A673 (cell line): ENCODE data around the gene TEX48. TPM values are rescaled to one million over a fixed set of nuclear protein-coding genes. Genes with fewer than 3 reads are reported as not detected.

ENCODE experiments used
- BruUV-seq: library from RNA; stranded (reverse); fragments of 400-500 nt; replicated peaks from 2 replicates; lab custom pipeline; 2021; lab: Mats Ljungman, UMichigan
- CTCF ChIA-PET: fragments of 300-600 bp; sonication (Branson Sonifier 250); formaldehyde crosslinking; loops from one replicate; lab custom pipeline; 2022; ENCODE audit warnings: antibody characterized with exemption; lab: Charles Lee
- POLR2A ChIA-PET: fragments of 300-600 bp; sonication (Branson Sonifier 250); formaldehyde crosslinking; loops from one replicate; lab custom pipeline; 2022; ENCODE audit warnings: antibody characterized with exemption; ENCODE audit not compliant: low non-redundant PET; lab: Charles Lee
- DNase-seq: peaks from one replicate; pipeline ENCODE4 v3.0.0-alpha.2; 2015; ENCODE audit warnings: low spot score
- H3K27ac ChIP-seq: fragments of 200-600 bp; sonication (generic); 2 replicates; pipeline ENCODE4 v1.5.1; 2016; ENCODE audit warnings: mixed run types, low read depth, mild to moderate bottlenecking, mixed read lengths, antibody characterized with exemption, low read length; ENCODE audit not compliant: poor library complexity, severe bottlenecking
- H3K27me3 ChIP-seq: fragments of 200-600 bp; sonication (generic); replicated peaks from 2 replicates; pipeline ENCODE4 v1.6.1; 2017; ENCODE audit warnings: mixed run types, low read depth, mild to moderate bottlenecking, mixed read lengths, antibody characterized with exemption, low read length; ENCODE audit not compliant: insufficient read depth, poor library complexity
- H3K36me3 ChIP-seq: fragments of 200-600 bp; sonication (generic); 2 replicates; pipeline ENCODE4 v1.6.1; 2016; ENCODE audit warnings: mixed run types, mild to moderate bottlenecking, mixed read lengths, antibody characterized with exemption, low read length; ENCODE audit not compliant: insufficient read depth, poor library complexity, severe bottlenecking
- H3K4me1 ChIP-seq: fragments of 200-600 bp; sonication (generic); 2 replicates; pipeline ENCODE4 v1.6.1; 2017; ENCODE audit warnings: mixed run types, mild to moderate bottlenecking, mixed read lengths, antibody characterized with exemption, low read length; ENCODE audit not compliant: insufficient read depth, poor library complexity, severe bottlenecking
- H3K4me3 ChIP-seq: fragments of 200-600 bp; sonication (generic); 2 replicates; pipeline ENCODE4 v1.5.1; 2016; ENCODE audit warnings: low read depth, mixed run types, mild to moderate bottlenecking, mixed read lengths, low read length; ENCODE audit not compliant: poor library complexity, severe bottlenecking
- H3K9me3 ChIP-seq: fragments of 200-600 bp; sonication (generic); 2 replicates; pipeline ENCODE4 v1.6.1; 2016; ENCODE audit warnings: mixed run types, low read depth, mild to moderate bottlenecking, mixed read lengths, antibody characterized with exemption, low read length; ENCODE audit not compliant: poor library complexity, severe bottlenecking
- EZH2 ChIP-seq: fragments of 200-600 bp; sonication (generic); IDR thresholded peaks from 2 replicates; pipeline ENCODE4 v1.6.1; 2017; ENCODE audit warnings: borderline replicate concordance, low read depth, mild to moderate bottlenecking, mixed read lengths, antibody characterized with exemption, low read length; ENCODE audit not compliant: poor library complexity, severe bottlenecking
- intact Hi-C: fragments of 100-400 bp; cut with micrococcal nuclease; formaldehyde crosslinking; loops from one replicate; pipeline ENCODE4 v1.10.0; 2022; ENCODE audit not compliant: unreplicated experiment
- total RNA-seq: library from RNA; stranded (reverse); gene quantifications from 2 replicates; pipeline ENCODE4 v1.2.3, GENCODE V29; 2021
- TF ChIP-seq, protein P1 (sequence below): fragments of 300-800, 200-600 bp; sonication (generic); conservative IDR thresholded peaks from 2 replicates; pipeline ENCODE4 v1.5.1; 2017; ENCODE audit warnings: low read depth, mild to moderate bottlenecking, antibody characterized with exemption, low read length, moderate library complexity, mixed read lengths

The TEX48 gene
- total RNA-seq, 1 experiment from 2014 or later: not detected

DNA sequence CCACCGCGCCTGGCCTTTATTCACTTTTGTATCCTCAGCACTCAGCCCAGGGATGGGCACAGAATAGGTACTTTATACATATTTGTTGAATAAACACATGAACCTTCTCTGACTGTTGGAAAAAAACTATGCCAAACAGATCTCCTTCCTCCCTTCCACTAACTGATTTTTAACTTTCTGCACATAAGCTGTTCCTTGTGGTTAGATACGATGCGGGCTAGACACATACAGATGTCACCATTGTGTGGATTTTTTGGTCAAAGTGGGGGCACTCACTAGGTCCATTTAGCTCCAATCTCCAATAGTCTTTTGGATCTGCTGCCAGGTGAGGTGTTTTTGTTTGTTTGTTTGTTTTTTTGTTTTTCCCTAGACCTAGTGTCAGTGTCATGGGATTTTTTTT is 5.1 kb downstream of the TEX48 start:
- no peak for TF ChIP-seq EZH2
- TF ChIP-seq, protein P1, sequence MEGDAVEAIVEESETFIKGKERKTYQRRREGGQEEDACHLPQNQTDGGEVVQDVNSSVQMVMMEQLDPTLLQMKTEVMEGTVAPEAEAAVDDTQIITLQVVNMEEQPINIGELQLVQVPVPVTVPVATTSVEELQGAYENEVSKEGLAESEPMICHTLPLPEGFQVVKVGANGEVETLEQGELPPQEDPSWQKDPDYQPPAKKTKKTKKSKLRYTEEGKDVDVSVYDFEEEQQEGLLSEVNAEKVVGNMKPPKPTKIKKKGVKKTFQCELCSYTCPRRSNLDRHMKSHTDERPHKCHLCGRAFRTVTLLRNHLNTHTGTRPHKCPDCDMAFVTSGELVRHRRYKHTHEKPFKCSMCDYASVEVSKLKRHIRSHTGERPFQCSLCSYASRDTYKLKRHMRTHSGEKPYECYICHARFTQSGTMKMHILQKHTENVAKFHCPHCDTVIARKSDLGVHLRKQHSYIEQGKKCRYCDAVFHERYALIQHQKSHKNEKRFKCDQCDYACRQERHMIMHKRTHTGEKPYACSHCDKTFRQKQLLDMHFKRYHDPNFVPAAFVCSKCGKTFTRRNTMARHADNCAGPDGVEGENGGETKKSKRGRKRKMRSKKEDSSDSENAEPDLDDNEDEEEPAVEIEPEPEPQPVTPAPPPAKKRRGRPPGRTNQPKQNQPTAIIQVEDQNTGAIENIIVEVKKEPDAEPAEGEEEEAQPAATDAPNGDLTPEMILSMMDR: no peak
- Histone ChIP-seq H3K27ac (no peak overlapping the region), H3K4me3 (no peak overlapping the region), H3K9me3 (no peaks in the 10 kb centered on the region), H3K36me3 (no peaks in the 10 kb centered on the region), H3K27me3 (no peaks in the 10 kb centered on the region), H3K4me1 (peaks cover 15% of the 10 kb centered on the region)
- ChIA-PET POLR2A (no interaction called here), CTCF (interaction anchor here (1.1 to 1.3 kb wide), 3 partner anchors 24 to 271 kb away, joined by 3 to 5 read pairs (median 3); no protein-coding TSS in a partner anchor)
- BruUV-seq: no TSS peak
- intact Hi-C loops: no loop called here
- no peak for DNase-seq

DNA sequence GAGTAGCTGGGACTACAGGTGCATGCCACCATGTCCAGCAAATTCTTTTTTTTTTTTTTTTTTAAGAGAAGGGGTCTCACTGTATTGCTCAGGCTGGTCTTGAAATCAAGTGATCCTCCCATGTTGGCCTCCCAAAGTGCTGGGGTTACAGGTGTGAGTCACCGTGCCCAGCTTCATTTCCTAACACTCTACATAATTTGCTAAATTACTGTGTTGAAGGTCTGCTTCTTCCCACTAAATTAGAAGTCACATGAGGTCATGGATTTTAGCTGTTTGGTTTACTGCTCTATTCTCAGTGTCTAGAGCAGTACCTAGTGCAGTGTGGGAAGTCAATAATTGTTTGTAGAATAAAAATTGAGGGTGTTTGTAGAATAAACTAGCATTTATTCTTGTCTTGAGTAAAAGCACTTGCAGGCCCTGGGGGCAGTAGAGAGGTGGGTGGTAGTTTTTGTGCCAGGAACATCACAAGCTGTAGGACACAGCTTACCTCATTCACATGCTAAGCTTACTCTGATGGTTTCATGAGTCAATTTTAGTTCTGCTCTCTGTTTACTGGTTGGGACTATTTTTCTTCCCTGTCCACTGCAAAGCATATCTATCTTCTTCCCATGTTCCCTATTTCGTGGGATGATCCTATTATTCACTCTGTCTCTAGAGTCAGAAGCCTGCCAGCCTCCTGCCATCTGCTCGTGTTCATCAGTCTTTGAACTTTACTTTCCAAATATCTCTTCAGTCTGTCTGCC is 7.0 kb downstream of the TEX48 start:
- no peak for DNase-seq
- Histone ChIP-seq H3K4me1 (peaks cover 12% of the 10 kb centered on the region), H3K36me3 (no peaks in the 10 kb centered on the region), H3K27me3 (no peaks in the 10 kb centered on the region), H3K27ac (no peak overlapping the region), H3K4me3 (no peak overlapping the region), H3K9me3 (no peaks in the 10 kb centered on the region)
- ChIA-PET POLR2A (no interaction called here), CTCF (interaction anchor here (0.9 kb wide), 1 partner anchor 270 kb away, joined by 4 read pairs; no protein-coding TSS in a partner anchor)
- TF ChIP-seq, protein P1: no peak
- TF ChIP-seq EZH2: no peak
- no TSS peak for BruUV-seq
- intact Hi-C loops: no loop called here

DNA sequence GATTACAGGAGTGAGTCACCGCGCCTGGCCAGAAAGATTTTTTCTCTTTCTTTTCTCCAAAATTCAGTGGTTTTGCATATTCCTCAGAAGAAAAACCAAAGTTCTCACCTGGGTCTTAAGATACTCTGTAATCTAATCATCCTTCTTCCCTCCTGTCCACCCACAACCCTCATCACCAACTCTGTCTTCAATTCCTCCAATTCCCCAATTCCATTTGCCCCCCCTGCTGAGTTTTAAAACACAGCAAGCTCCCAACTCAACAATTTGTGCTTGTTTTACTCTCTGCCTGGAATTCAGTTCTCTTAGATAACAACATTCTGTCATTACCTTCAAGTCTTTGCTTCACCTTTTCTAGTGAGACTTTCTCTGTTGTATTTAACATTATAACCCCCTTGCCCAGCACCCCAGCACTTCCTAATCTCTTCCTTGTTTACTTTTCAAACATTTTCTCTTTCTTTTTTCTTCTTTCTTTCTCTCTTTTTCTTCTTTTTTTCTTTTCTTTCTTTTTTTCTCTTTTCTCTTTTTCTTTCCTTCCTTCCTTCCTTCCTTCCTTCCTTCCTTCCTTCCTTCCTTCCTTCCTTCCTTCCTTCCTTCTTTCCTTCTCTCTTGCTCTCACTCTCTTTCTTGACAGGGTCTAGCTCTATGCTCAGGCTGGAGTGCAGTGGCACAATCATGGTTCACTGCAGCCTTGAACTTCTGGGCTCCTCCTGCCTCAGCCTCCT is 7.8 kb downstream of the TEX48 start:
- H3K9me3 ChIP-seq: no peaks in the 10 kb centered on the region
- BruUV-seq: no TSS peak
- H3K4me1 ChIP-seq: peaks cover 12% of the 10 kb centered on the region
- intact Hi-C loops: no loop called here
- ChIA-PET POLR2A (no interaction called here), CTCF (interaction anchor here (0.9 kb wide), 1 partner anchor 269 kb away, joined by 4 read pairs; no protein-coding TSS in a partner anchor)
- TF ChIP-seq, protein P1: no peak
- no peak for TF ChIP-seq EZH2
- no peaks in the 10 kb centered on the region for H3K36me3 ChIP-seq
- no peaks in the 10 kb centered on the region for H3K27me3 ChIP-seq
- no peak for DNase-seq
- H3K27ac ChIP-seq: no peak overlapping the region
- H3K4me3 ChIP-seq: no peak overlapping the region
